HG03175 (cell line): ENCODE results near the gene AMMECR1L.

Source experiments
- ATAC-seq: cut with Tn5 transposase; IDR thresholded peaks from one replicate; pipeline ENCODE4 v1.9.1; 2021; ENCODE audit warnings: mild to moderate bottlenecking, moderate library complexity; ENCODE audit not compliant: unreplicated experiment

The AMMECR1L gene

DNA sequence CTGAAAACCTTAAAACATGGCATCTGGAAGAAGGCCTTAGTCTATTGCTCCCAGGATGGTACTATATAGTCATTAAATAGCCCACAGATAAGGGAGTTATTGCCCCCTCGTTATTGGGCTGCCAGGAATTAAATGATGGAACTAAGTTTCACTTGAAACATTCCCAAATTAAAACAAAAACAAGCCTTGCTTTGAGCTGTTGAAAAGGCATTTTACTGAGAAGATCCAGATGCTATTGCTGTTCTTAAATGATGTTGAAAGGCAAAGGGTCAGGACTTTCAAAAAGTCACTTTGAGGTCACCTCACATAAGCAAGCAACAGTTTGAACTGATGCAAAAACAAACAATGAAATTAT, 2.0 kb upstream of the AMMECR1L start:
- ATAC-seq: no peak

DNA sequence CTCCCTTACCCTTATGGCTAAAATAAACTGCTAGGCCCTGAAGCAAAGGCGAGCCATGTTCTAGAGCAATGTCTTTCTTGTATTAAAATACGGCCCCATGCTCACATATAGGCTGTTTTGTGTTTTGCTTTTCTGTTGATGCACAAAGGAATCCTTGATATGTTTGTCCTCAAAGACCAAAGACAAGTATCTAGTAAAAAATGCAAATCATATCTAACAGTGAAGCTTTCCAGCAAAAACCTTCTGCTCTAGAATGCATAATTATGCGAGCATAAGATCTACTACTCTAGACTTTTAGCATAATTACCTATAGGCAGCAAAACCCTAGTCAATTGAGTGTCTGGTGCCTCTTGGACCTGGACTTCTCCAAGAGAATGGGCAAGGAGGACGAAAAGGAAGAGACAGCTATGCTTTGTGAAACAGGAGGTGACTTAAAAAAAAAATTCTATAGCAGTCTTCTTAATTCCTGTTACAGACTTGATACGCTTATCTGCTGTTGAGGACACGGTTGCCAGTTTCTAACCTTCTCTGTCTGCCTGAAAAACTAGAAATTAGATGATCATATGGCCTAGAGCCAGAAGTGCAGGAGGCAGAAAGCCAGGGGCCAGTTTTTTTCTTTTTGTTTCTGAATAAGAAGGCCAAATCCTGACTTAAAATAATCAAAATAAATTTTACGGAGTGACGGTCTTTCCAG, 1.5 kb upstream of the AMMECR1L start:
- no peak for ATAC-seq

DNA sequence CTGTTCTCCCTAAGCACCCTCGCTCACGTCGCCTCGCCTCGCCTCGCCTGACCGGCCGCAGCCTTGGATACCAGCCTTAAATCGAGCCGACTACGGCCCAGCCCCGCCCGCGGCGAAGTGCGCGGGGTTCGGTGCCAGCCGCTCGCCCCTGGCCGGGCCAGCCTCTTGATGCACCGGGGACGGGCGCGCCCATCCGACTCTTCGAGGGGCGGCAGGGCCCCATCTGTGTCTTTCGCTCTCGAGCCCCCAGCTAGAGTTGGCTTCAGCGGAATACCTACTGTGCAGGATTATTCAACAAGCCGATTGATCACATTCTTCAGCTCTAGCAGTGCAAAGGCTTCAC, 808 bp upstream of the AMMECR1L start:
- peak; percentile 31 for ATAC-seq

DNA sequence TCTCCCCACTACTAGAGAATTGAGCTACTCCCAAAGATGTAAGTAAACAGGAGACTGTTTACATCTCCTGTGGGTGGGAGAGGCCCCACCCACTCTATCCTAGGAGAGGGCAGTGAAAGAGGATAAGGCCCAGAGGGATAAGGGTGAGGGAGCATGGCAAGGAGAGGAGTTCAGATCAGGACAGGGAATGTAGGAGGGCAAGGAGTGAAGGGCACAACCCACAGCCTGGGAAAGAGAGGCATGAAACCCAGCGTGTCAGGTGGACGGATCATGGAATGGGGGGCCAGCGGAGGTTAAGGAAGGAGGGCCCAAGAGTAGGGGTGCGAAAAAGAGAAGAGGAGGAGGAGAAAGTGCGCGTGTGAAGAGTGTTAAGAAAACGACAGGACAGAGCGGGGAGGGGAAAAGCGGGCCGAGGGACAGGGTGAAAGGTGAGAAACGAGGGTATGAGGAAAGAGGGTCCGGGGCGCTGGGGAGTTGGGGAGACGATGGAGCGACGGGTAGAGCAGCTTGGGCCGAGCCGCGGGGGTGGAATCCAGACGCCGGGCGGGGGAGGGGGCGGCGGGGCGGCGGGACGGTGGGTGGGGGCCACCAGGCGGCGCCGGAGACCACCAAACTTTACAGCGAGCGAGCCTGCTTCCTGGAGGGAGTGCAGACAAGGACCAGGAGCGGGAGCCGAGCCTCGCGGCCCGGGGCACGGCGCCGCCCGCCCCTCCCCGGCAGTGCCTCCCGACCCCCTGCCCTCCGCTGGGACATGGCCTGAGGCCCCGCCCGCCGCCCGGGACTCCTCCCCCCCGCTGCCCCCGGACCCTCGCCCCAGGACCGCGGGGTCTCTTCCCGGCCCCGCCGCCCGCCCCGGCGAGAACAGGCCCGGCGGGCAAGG, 655 bp downstream of the AMMECR1L start:
- ATAC-seq: peak; percentile 20

DNA sequence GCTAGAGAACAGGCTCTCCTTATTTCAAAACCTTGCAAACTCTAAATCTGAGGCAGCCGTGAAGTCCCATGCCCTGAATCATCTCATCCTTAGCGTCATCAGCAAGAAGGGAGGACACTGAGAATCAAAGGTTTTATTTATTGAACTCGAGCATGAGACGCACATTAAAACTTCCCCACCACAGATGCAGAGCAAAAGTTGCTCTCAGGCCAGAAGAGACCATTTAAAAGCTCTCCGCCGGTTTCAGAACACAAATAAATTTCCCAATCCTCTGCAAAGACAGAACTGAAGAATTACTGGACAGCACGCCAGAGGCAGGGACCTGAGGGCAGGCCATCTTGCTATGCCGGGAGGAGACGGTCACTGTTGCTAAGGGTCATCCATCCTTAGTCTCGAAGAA, 1.3 kb downstream of the AMMECR1L start:
- no peak for ATAC-seq

DNA sequence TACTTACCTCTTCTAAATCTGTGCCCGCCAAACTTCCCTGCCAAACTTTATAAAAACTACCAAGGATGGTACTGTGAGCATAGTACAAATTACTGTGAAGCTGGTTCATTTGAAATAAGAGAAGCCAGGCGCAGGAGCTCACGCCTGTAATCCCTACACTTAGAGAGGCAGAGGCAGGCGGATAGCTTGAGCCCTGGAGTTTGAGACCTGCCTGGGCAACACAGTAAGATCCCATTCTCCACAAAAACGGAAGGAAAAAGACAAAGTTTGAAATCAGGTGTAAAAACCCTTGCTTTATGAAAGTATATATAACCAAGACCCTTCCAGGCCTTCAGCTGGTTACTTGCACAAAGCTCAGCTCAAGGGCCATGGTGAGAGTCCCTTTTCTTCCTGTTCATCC, 5.9 kb downstream of the AMMECR1L start:
- no peak for ATAC-seq

DNA sequence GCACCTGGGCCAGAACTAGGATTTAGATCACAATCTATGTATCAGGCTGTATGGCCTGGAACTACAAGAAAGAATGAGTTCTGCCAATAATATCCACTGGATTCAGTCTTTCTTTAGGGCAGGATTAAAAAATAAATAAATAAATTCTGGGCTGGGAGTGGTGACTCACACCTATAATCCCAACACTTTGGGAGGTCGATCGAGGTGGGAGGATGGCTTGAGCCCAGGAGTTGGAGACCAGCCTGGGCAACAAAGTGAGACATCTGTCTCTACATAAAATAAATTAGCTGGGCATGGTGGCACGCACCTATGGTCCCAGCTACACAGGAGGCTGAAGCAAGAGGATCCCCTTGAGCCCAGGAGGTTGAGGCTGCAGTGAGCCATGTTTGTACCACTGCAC, 8.1 kb downstream of the AMMECR1L start:
- ATAC-seq: no peak

DNA sequence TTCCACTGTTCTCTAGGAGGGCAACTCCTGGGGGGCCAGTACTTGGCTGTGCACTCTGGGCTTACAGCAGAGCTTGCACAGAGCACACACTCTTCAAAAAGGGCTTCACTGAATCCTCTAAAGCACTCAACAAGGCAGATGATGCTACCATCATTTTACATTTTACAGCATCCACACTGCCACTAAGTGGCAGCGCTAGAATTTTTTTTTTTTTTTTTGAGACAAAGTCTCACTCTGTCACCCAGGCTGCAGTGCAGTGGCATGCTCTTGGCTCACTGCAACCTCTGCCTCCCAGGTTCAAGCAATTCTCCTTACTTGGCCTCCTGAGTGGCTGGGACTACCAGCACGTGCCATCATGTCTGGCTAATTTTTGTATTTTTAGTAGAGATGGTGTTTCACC, 8.6 kb downstream of the AMMECR1L start:
- no peak for ATAC-seq

DNA sequence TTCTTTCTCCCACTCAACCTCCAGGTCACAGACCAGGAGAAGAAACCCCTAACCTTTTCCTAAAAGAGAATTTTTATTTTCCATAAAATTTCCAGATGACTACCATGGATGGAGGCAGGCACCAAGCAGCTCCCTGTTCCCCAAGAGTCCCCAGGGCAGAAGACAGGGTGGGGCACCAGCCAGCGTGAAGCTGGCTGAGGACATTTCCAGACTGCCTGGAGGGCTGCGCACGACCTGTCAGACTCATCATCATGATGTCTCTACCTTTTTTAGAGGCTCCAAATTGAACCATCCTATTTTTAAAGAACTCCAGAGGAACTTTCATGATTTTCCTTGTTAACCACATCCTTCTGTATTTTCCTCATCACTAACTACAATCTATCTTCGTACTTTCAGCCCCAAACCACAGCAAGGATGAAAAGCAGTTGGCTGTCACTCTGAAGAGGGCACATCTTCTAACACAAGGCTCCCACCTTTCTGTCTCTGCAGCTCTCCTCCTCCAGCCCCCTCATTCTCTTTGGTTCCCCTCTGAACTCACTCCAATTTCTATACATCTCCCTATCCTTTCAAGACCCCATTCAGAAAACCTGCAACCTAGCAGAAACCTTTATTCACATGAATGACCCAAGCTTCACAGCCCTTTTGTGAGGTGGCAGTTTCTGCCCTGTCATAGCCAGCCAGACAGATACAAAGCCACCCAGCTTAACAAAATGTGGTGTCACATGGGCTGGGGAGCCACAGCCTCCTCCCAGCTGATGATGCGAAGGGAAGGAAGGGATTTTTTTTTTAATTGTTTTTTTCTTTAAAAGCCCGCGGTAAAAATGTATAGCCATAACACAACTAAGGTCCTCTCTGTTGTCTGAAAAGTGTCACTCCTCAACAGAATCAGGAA, 11.1 kb downstream of the AMMECR1L start:
- no peak for ATAC-seq

DNA sequence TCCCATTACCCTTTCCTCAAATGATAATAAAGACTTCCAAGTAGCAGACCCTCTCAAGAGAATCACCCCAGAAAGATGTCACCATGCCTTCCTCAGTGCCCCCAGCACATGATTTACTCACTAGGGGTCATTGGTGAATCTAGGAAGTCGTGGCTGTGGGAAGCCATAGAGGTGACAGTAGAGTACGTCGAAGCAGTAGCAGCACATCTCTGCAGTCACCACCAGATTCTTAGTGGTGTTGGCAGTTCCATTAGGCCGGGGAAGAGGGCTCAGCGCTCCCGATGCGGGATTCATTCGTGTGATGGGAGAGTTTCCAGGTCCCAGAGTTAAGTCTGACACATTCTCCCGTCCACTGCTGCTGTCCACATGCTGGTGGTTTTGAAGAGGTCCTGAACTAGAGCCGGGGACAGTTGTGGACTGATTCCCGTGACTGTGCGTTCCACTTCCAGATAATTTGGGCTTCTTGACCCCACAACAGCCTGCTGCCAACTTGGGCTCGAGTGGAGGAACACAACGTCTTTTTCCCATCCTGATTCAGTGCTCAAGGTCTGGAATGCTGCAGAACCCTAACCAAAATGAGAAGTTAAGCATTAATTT, 12.0 kb downstream of the AMMECR1L start:
- ATAC-seq: no peak

DNA sequence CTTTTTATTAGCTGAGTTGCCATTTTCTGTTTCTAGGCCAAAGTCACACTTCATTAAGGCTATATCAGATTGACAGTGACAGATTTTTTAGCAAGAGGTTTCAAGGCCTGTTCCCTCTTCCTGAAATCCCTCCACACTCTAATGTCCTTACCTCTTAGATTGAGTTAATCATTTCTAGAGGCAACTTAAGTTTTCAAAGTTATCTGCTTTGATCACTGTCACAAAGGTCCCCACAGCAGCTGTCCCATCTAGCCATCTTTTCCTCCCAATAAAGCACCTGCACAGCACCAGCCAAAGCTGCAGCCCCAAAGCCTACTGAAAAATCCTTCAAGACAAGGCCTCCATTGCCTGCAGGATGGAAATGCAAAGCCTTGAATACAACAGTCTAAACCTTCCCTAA, 13.4 kb downstream of the AMMECR1L start:
- no peak for ATAC-seq

DNA sequence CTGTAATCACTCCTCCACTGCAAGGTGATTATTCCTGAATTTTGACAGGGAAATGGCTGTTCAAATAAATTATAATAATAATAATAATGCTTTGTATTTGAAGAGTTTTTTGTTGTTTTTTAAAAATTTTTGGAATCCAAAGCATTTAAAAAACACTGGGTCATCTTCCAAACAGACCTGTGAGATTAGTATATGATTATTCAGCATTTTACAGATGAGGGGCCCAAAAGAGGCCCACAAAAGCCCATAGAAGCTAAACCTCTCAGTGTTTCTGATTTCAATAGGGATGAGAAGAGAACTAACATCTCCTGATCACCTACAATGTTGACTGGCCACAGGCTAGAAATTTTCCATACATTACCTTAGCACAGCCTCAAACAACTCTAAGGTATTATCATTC, 19.8 kb downstream of the AMMECR1L start:
- no peak for ATAC-seq

DNA sequence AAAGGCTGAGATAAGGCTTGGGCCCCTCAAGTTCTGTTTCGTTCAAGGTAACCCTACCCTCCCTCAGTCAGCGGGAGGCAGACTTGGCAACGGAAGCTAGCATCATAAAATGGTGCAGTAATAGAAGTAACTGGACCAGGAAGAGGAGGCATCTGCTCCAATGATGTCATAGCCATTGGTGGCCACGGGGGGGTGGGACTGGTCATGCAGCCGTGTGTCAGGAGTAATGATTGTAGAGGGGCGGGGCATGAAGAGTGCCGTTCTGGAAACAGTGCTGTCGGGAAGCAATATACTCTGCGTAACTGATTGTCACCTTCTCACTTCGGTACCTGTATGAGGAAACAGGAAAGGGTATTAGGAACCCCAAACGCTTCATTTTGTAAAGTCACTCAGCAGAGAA, 20.9 kb downstream of the AMMECR1L start:
- ATAC-seq: no peak

DNA sequence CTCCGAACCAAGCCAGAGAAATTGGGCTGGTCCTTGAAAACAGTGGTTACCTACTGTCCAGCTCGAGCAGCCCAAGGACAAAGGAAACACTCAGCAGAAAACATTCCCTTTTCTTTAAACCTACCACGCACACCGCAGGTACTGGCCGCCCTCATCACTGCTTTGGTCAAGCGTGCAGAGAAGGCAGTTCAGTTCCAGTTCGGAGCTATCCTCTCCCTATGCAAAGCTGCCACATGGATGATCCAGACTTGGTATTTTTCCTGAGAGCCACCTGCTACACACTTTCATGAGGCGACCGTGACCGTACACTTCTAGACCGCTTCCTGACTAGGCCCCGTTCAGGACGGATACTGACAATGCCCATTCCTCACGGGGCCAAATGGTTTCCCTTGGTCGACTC, 23.5 kb downstream of the AMMECR1L start:
- ATAC-seq: no peak

DNA sequence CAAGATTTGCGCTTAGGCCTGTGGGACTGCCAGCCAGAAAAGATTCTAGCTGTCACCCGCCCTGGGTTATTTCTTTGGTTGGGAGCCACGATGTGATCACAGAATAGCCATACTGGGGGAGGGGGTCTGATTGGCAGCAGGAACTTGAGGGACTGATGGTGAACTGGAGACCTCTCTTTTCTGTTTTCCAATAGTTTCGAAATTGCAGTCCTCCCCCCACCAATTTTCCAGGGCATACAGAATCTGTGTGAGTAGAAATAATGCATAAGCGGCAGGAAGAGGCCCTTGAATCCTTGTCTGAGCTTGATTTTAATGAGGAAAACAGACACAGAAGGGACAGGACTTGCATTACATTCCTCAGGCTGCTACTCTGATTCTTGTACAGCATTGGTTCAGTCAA, 25.6 kb downstream of the AMMECR1L start:
- ATAC-seq: no peak

DNA sequence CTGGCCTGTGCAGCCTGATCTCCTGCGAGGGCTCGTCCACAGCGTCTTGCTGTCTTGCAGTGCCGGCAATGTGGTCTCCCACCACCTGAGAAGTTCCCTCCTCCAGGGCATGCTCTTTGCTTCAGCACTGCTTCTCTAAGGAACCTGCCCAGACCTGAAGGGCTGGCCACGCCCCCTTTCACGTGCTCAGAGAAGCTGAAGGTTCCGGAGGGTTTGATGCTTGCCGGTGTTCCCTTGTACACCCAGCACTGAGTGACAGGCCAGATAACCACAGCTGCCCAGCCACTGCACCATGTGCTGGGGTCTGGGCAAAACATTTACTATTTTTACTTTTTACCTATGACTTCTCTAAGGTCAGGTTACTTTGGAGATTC, 26.1 kb downstream of the AMMECR1L start:
- ATAC-seq: no peak

DNA sequence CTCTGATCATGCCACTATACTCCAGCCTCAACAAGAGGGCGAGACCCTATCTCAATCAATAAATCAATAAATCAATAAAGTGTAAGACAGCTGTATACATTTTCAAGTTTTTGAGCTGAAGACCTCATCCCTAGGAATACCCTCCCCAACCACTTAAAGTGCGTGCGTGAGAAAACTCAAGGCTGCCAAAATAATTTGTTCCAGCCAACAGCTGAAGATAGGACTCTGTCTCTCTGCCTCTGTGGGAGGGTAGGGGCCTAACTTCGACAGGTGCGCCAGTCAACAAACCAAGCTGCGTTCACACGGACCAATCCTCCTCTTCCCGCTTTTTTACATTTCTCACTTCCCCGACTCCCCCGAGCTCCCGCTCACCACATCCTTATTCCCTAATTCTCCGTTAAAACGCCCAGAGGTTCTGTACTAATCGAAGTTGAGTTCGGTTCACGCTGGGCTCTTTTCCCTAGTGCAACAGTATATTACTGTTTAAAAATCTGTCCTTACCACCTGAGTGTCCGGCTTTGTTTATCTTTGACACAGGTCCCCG, 28.4 kb downstream of the AMMECR1L start:
- peak; percentile 16 for ATAC-seq

DNA sequence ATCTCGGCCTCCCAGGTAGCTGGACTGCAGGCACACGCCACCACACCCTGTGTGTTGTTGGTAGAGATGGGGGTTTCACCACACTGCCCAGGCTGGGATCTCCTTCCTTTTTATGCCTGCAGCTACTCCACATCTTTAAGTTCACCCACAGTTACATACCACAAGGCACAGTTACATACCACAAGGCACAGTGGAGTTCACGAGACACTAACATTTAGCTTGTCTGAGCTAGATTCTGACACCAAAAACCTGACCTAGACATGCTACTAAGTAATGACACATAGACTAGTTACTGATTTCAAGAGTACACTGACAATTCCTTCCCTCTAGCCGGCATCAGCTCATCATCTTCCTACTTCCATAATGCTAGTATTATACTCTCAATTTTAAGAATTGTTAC, 32.1 kb downstream of the AMMECR1L start:
- no peak for ATAC-seq

DNA sequence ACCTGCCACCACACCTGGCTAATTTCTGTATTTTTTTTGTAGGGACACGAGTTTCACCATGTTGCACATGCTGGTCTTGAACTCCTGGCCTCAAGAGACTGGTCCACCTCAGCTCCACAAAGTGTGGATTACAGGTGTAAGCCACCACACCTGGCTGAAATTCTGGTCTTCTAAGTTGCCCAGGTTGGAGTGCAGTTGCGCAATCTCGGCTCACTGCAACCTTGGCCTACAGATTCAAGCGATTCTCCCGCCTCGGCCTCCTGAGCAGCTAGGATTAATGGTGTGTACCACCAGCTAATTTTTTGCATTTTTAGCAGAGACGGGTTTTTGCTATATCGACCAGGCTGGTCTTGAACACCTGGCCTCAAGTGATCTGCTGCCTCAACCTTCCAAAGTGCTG, 33.4 kb downstream of the AMMECR1L start:
- no peak for ATAC-seq

DNA sequence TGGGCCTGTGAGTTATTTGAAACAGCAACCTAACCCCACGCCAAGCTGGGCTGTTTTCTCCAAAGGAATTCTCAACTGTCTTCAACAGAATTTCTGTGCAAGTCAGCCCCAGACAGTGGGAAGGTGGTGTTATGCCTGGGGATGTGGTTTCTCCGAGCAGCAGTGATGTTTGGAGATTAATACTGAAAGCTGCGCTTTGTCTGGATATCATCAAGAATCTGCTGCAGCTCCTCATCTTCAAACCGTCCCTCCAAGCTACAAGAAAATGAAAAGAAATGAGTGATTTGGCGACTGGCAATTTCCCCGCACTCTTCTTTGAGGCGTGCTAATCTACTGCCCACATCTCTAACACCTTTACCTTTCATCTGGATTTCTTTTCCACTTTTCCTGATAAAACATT, 37.8 kb downstream of the AMMECR1L start:
- ATAC-seq: no peak

DNA sequence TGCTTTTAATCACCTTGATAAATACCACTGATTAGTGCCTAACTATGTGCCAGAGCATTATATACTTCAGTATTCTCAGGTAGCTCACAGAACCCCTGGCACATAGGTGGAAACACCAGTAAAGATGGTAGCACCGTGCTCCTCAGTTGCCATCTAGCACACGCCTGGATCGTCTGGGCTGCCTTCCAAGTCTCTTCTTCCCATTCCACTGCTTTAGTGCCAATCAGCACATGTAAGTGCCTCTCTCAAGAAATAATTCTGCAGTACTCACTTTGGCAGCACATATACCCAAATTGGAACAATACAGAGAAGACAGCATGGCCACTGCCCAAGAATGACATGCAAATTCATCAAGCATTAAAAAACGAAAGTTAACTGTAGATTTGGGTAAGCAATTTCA, 40.8 kb downstream of the AMMECR1L start:
- no peak for ATAC-seq
